Measurements from ENCODE around the gene SNX21.
A peak's percentile ranks its signal among the peaks of the same experiment; 100 is the strongest.

SNX21 gene

GRCh38 chr20:45823949-45824835 lies 9.4 kb upstream of the SNX21 start:
- Histone ChIP-seq H3F3A (ENCODE audit: insufficient read depth, low read length) (no peaks in the 10 kb centered on the region), H3K27ac (ENCODE audit: low read depth, low read length, poor library complexity, severe bottlenecking) (no peak overlapping the region), H3K4me3 (ENCODE audit: low read depth, low read length, poor library complexity, severe bottlenecking) (no peak overlapping the region), H3K4me2 (ENCODE audit: low read length) (no peak overlapping the region), H3K9ac (ENCODE audit: low read length) (no peak overlapping the region), H3K9me3 (ENCODE audit: low read length) (no peaks in the 10 kb centered on the region), H3K9me2 (ENCODE audit: low read depth, low read length) (no peaks in the 10 kb centered on the region), H3K36me3 (ENCODE audit: insufficient read depth, low read length) (no peaks in the 10 kb centered on the region), H3K79me2 (ENCODE audit: insufficient read depth, low read length) (no peaks in the 10 kb centered on the region), H4K20me1 (ENCODE audit: insufficient read depth, low read length) (no peaks in the 10 kb centered on the region), H3K4me1 (ENCODE audit: insufficient read depth, low read length, severe bottlenecking) (no peaks in the 10 kb centered on the region), H2AFZ (ENCODE audit: low read length) (no peak overlapping the region), H3K27me3 (ENCODE audit: insufficient read depth, low read length) (no peaks in the 10 kb centered on the region)
- TF ChIP-seq CTCF (IDR thresholded peaks at IDR 0.05; ENCODE audit: low read length) (peak; percentile 52), EZH2 (IDR thresholded peaks at IDR 0.05; ENCODE audit: borderline replicate concordance, low read length) (no peak)

- H3K4me1 ChIP-seq (ENCODE audit: insufficient read depth, low read length, severe bottlenecking): no peaks in the 10 kb centered on the region
- no peak overlapping the region for H3K27ac ChIP-seq (ENCODE audit: low read depth, low read length, poor library complexity, severe bottlenecking)
- H3K36me3 ChIP-seq (ENCODE audit: insufficient read depth, low read length): no peaks in the 10 kb centered on the region
- no peaks in the 10 kb centered on the region for H3K27me3 ChIP-seq (ENCODE audit: insufficient read depth, low read length)
- TF ChIP-seq EZH2 (IDR thresholded peaks at IDR 0.05; ENCODE audit: borderline replicate concordance, low read length): no peak
- TF ChIP-seq CTCF (IDR thresholded peaks at IDR 0.05; ENCODE audit: low read length): no peak
- no peak overlapping the region for H3K9ac ChIP-seq (ENCODE audit: low read length)
- no peaks in the 10 kb centered on the region for H3K79me2 ChIP-seq (ENCODE audit: insufficient read depth, low read length)
- H3F3A ChIP-seq (ENCODE audit: insufficient read depth, low read length): no peaks in the 10 kb centered on the region
- H3K9me2 ChIP-seq (ENCODE audit: low read depth, low read length): no peaks in the 10 kb centered on the region
- H3K4me2 ChIP-seq (ENCODE audit: low read length): no peak overlapping the region
- no peaks in the 10 kb centered on the region for H3K9me3 ChIP-seq (ENCODE audit: low read length)
- H3K4me3 ChIP-seq (ENCODE audit: low read depth, low read length, poor library complexity, severe bottlenecking): no peak overlapping the region
- H2AFZ ChIP-seq (ENCODE audit: low read length): no peak overlapping the region
- H4K20me1 ChIP-seq (ENCODE audit: insufficient read depth, low read length): no peaks in the 10 kb centered on the region
Measured at GRCh38 chr20:45826381-45827019, 7.1 kb upstream of the SNX21 start.

GRCh38 chr20:45827030-45827652 lies 6.5 kb upstream of the SNX21 start, which contains the start of gene TNNC2:
Gene TNNC2 (minus strand): TSS chr20:45827312. CDS start chr20:45827248, 64 bp downstream.
- H3K4me1 ChIP-seq (ENCODE audit: insufficient read depth, low read length, severe bottlenecking): no peaks in the 10 kb centered on the region
- no peaks in the 10 kb centered on the region for H4K20me1 ChIP-seq (ENCODE audit: insufficient read depth, low read length)
- no peak within 1 kb of the TSS for H3K9ac ChIP-seq (ENCODE audit: low read length)
- no peak within 1 kb of the TSS for H3K27ac ChIP-seq (ENCODE audit: low read depth, low read length, poor library complexity, severe bottlenecking)
- no peaks in the 10 kb centered on the region for H3K79me2 ChIP-seq (ENCODE audit: insufficient read depth, low read length)
- no peak within 1 kb of the TSS for H2AFZ ChIP-seq (ENCODE audit: low read length)
- no peaks in the 10 kb centered on the region for H3K9me3 ChIP-seq (ENCODE audit: low read length)
- no peak within 1 kb of the TSS for H3K4me3 ChIP-seq (ENCODE audit: low read depth, low read length, poor library complexity, severe bottlenecking)
- no peaks in the 10 kb centered on the region for H3K27me3 ChIP-seq (ENCODE audit: insufficient read depth, low read length)
- no peak within 1 kb of the TSS for H3K4me2 ChIP-seq (ENCODE audit: low read length)
- TF ChIP-seq EZH2 (IDR thresholded peaks at IDR 0.05; ENCODE audit: borderline replicate concordance, low read length) (no peak), CTCF (IDR thresholded peaks at IDR 0.05; ENCODE audit: low read length) (no peak)
- no peaks in the 10 kb centered on the region for H3K36me3 ChIP-seq (ENCODE audit: insufficient read depth, low read length)
- no peaks in the 10 kb centered on the region for H3F3A ChIP-seq (ENCODE audit: insufficient read depth, low read length)
- no peaks in the 10 kb centered on the region for H3K9me2 ChIP-seq (ENCODE audit: low read depth, low read length)
